HepG2 (cell line): ENCODE data around the gene DPAGT1. TPM values are rescaled to one million over a fixed set of nuclear protein-coding genes. Genes with fewer than 3 reads are reported as not detected.

Experiments
- AFF4 ChIP-seq: sonication (generic); formaldehyde crosslinking; IDR thresholded peaks from 2 replicates; pipeline ENCODE4 v1.4.0; 2020; ENCODE audit warnings: missing genetic modification reagents
- CREB1 ChIP-seq, 2 experiments: fragments of 450-650 bp in 1 of 2; IDR thresholded peaks; 2 replicates each; pipeline ENCODE4 v1.6.1; 2016 to 2017; ENCODE audit warnings: control low read depth in 1 of 2, mild to moderate bottlenecking in 1 of 2, missing compliant biosample characterization in 1 of 2, missing genetic modification characterization in 1 of 2
- DNMT3B ChIP-seq: conservative IDR thresholded peaks from 2 replicates; pipeline ENCODE4 v1.6.1; 2016; ENCODE audit warnings: missing biosample characterization, control low read depth
- ELF3 ChIP-seq: IDR thresholded peaks from 2 replicates; pipeline ENCODE4 v1.6.1; 2016; ENCODE audit warnings: missing genetic modification reagents, missing compliant biosample characterization
- GFI1 ChIP-seq: sonication (generic); formaldehyde crosslinking; IDR thresholded peaks from 2 replicates; pipeline ENCODE4 v1.5.0; 2020; ENCODE audit warnings: missing genetic modification reagents, mild to moderate bottlenecking, borderline replicate concordance
- HMG20B ChIP-seq: conservative IDR thresholded peaks from 2 replicates; pipeline ENCODE4 v1.6.1; 2016; ENCODE audit warnings: missing genetic modification reagents, missing compliant biosample characterization
- HNF1B ChIP-seq: sonication (generic); formaldehyde crosslinking; IDR thresholded peaks from 2 replicates; pipeline ENCODE4 v1.5.1; 2020; ENCODE audit warnings: mild to moderate bottlenecking, moderate library complexity, missing genetic modification reagents
- HNRNPUL1 ChIP-seq: fragments of 200-400 bp; formaldehyde crosslinking; IDR thresholded peaks from 2 replicates; pipeline ENCODE4 v1.6.1; 2017; ENCODE audit warnings: low read depth, mild to moderate bottlenecking, low read length, moderate library complexity
- IKZF1 ChIP-seq: fragments of 450-650 bp; IDR thresholded peaks from 2 replicates; pipeline ENCODE4 v1.7.1; 2016
- KDM5B ChIP-seq: sonication (generic); formaldehyde crosslinking; IDR thresholded peaks from 2 replicates; pipeline ENCODE4 v1.4.0; 2020; ENCODE audit warnings: missing genetic modification reagents, mild to moderate bottlenecking, borderline replicate concordance
- KMT2A ChIP-seq: sonication (generic); formaldehyde crosslinking; IDR thresholded peaks from 2 replicates; pipeline ENCODE4 v1.4.0; 2020; ENCODE audit warnings: missing genetic modification reagents
- MED1 ChIP-seq: sonication (generic); formaldehyde crosslinking; IDR thresholded peaks from 2 replicates; pipeline ENCODE4 v1.4.0; 2020; ENCODE audit warnings: missing genetic modification reagents
- MEIS2 ChIP-seq: sonication (generic); formaldehyde crosslinking; IDR thresholded peaks from 2 replicates; pipeline ENCODE4 v1.9.0; 2021; ENCODE audit warnings: mild to moderate bottlenecking, missing genetic modification reagents
- MIER3 ChIP-seq: IDR thresholded peaks from 2 replicates; pipeline ENCODE4 v1.6.1; 2016; ENCODE audit warnings: missing compliant biosample characterization, borderline replicate concordance
- PRMT3 ChIP-seq: sonication (generic); formaldehyde crosslinking; IDR thresholded peaks from 2 replicates; pipeline ENCODE4 v1.8.1; 2022; ENCODE audit warnings: low read depth, mild to moderate bottlenecking, moderate library complexity, missing genetic modification reagents, borderline replicate concordance
- SP4 ChIP-seq: sonication (generic); formaldehyde crosslinking; IDR thresholded peaks from 2 replicates; pipeline ENCODE4 v1.8.1; 2023; ENCODE audit warnings: mild to moderate bottlenecking, missing genetic modification reagents
- SRSF1 ChIP-seq: fragments of 200-400 bp; formaldehyde crosslinking; optimal IDR thresholded peaks from 2 replicates; pipeline ENCODE3; 2017; ENCODE audit warnings: mild to moderate bottlenecking, low read depth, low read length, moderate library complexity
- TOPORS ChIP-seq: sonication (generic); formaldehyde crosslinking; IDR thresholded peaks from 2 replicates; pipeline ENCODE4 v1.8.0; 2023; ENCODE audit warnings: mild to moderate bottlenecking, missing genetic modification reagents
- ZBTB49 ChIP-seq: sonication (generic); formaldehyde crosslinking; IDR thresholded peaks from 2 replicates; pipeline ENCODE4 v1.4.0; 2020; ENCODE audit warnings: missing genetic modification reagents, borderline replicate concordance
- ZFY ChIP-seq: sonication (generic); formaldehyde crosslinking; IDR thresholded peaks from 2 replicates; pipeline ENCODE4 v1.4.0; 2020; ENCODE audit warnings: missing genetic modification reagents
- ZNF24 ChIP-seq: fragments of 450-650 bp; IDR thresholded peaks from 2 replicates; pipeline ENCODE4 v1.6.1; 2017; ENCODE audit warnings: antibody characterized with exemption, mild to moderate bottlenecking
- ZNF446 ChIP-seq: sonication (generic); formaldehyde crosslinking; IDR thresholded peaks from 2 replicates; pipeline ENCODE4 v1.5.0; 2020; ENCODE audit warnings: mild to moderate bottlenecking, missing genetic modification reagents
- ZNF790 ChIP-seq: sonication (generic); formaldehyde crosslinking; IDR thresholded peaks from 2 replicates; pipeline ENCODE4 v1.8.0; 2022; ENCODE audit warnings: missing genetic modification reagents, mild to moderate bottlenecking, borderline replicate concordance
- polyA plus RNA-seq, 8 experiments: library from polyadenylated mRNA; depleted of rRNA in 3 of 8; stranded (reverse) in 7 of 8; unstranded in 1 of 8; fragments of >200 nt; fragmentation: Illumina TruSeq in 4 of 8; extraction: Trizol in 4 of 8; gene quantifications; 2 replicates each; pipeline versions ENCODE4 v1.2.1 to v1.2.3, GENCODE V29; 2011 to 2016; ENCODE audit warnings: low read depth in 4 of 8, missing spikeins in 1 of 8, mixed read lengths in 1 of 8; ENCODE audit not compliant: insufficient read depth in 1 of 8
- total RNA-seq, 5 experiments: library from RNA; depleted of rRNA; stranded (reverse); fragments of >200 nt; fragmentation: Illumina TruSeq; extraction: Trizol; gene quantifications; 2 replicates each; pipeline ENCODE4 v1.2.3, GENCODE V29; 2016; ENCODE audit warnings: low read depth in 1 of 5

Gene DPAGT1
- total and polyA plus RNA-seq, 2 of the 13 experiments (the other 11 are each of a cell fraction or from before 2014, with no cell fraction given): 37.6 to 70.7 TPM

GRCh38 chr11:119095066-119095880 is 6.4 kb downstream of the DPAGT1 start (continued):
- TF ChIP-seq PRMT3 (peak; percentile 96), MIER3 (CRISPR knock-in tag) (peak; percentile 59; the same call in 1 of the 2 replicates), GFI1 (CRISPR knock-in tag) (no peak), ZFY (peak; percentile 89), HMG20B (CRISPR knock-in tag) (no peak), KMT2A (CRISPR knock-in tag) (peak; percentile 92), ZNF446 (CRISPR knock-in tag) (peak; percentile 97), ZNF790 (peak; percentile 92; the same call in 1 of the 2 replicates), ZBTB49 (CRISPR knock-in tag) (no peak), MED1 (peak; percentile 76), SRSF1 (peak; percentile 35), CREB1 (IDR thresholded peaks at IDR 0.05) (peak; percentile 74; the same call in 1 of the 2 replicates), CREB1 (CRISPR knock-in tag; IDR thresholded peaks at IDR 0.05) (peak; percentile 90), HNRNPUL1 (no peak), MEIS2 (CRISPR knock-in tag) (peak; percentile 77), SP4 (CRISPR knock-in tag) (peak; percentile 93), TOPORS (CRISPR knock-in tag) (peak; percentile 56; the same call in 1 of the 2 replicates), IKZF1 (no peak), ELF3 (CRISPR knock-in tag) (peak; percentile 33; the same call in 1 of the 2 replicates), DNMT3B (CRISPR knock-in tag) (0 out of 2 replicates have a peak, but pooled peaks have one; percentile 68), KDM5B (CRISPR knock-in tag) (peak; percentile 92), AFF4 (CRISPR knock-in tag) (peak; percentile 86; the same call in 1 of the 2 replicates), HNF1B (CRISPR knock-in tag) (peak; percentile 91), ZNF24 (no peak)
